Hypothalamus (tissue), 51 donors: ENCODE results near the gene USP4.
"Not testable (repeated sequence)": the region's sequence is repeated elsewhere in the genome, so short reads cannot be mapped to it uniquely, and the experiment has no call there.

Experiments used
- DNase-seq, 51 donors: peaks; one replicate each; lab custom pipeline; 2025; lab: John Stamatoyannopoulos, UW

USP4 gene

GRCh38 chr3:49339941-49340800, at the start of gene USP4:
USP4 (minus strand) TSS chr3:49340053; CDS start chr3:49340024, 29 bp downstream.
- DNase-seq: peak; percentile 28 to 85 (median 65)

GRCh38 chr3:49389297-49389696, 49.4 kb upstream of the USP4 start:
- no peak for DNase-seq

- no peak for DNase-seq
Measured at GRCh38 chr3:49388289-49388820, 48.5 kb upstream of the USP4 start.

- DNase-seq: no peak
Measured at GRCh38 chr3:49387721-49388120, 47.9 kb upstream of the USP4 start.

- DNase-seq: no peak
Measured at GRCh38 chr3:49386056-49386756, 46.4 kb upstream of the USP4 start.

- DNase-seq: no peak
Measured at GRCh38 chr3:49385617-49386016, 45.8 kb upstream of the USP4 start.

GRCh38 chr3:49383387-49383786, 43.5 kb upstream of the USP4 start:
- no peak for DNase-seq

- DNase-seq: peak in 1 of 51 donors; percentile 12
Measured at GRCh38 chr3:49378249-49378895, 38.5 kb upstream of the USP4 start.

- DNase-seq: peak in 1 of 51 donors; percentile 12
Measured at GRCh38 chr3:49377483-49377882, 37.6 kb upstream of the USP4 start.

GRCh38 chr3:49371946-49372345, 32.1 kb upstream of the USP4 start:
- no peak for DNase-seq

- DNase-seq: no peak
Measured at GRCh38 chr3:49370585-49371290, 30.9 kb upstream of the USP4 start.

GRCh38 chr3:49362561-49362960, 22.7 kb upstream of the USP4 start:
- no peak for DNase-seq

- no peak for DNase-seq
Measured at GRCh38 chr3:49359623-49360022, 19.8 kb upstream of the USP4 start.

GRCh38 chr3:49358884-49359225, 19.0 kb upstream of the USP4 start:
- no peak for DNase-seq

GRCh38 chr3:49358217-49358883, 18.5 kb upstream of the USP4 start, which contains the start of gene GPX1:
GPX1 (minus strand) TSS chr3:49358353; CDS start chr3:49358278, 75 bp downstream.
- DNase-seq: peak; percentile 36 to 93 (median 86)

- peak in 14 of 51 donors; percentile 6 to 61 (median 40) for DNase-seq
Measured at GRCh38 chr3:49357443-49358216, 17.8 kb upstream of the USP4 start.

GRCh38 chr3:49357095-49357442, 17.2 kb upstream of the USP4 start:
- not testable (repeated sequence) for DNase-seq

GRCh38 chr3:49352890-49353421, 13.1 kb upstream of the USP4 start:
- no peak for DNase-seq

GRCh38 chr3:49352281-49352680, 12.4 kb upstream of the USP4 start:
- DNase-seq: no peak
